Tibial artery (tissue), 4 donors: ENCODE results near the gene SYCE3.
A peak's percentile ranks its signal among the peaks of the same experiment; 100 is the strongest.

Experiments
- DNase-seq, 2 donors: peaks; one replicate each; pipeline ENCODE4 v3.0.0-alpha.2; 2019
- H3K27ac ChIP-seq, 2 donors: fragments of 200-600 bp; sonication (generic) in 1 of 2; 1 replicate in 1 of 2; 2 replicates in 1 of 2; pipeline ENCODE4 v1.5.1; 2018 to 2019; ENCODE audit warnings: mild to moderate bottlenecking in 1 of 2
- H3K27me3 ChIP-seq, 2 donors: fragments of 200-600 bp; sonication (generic) in 1 of 2; one replicate each; pipeline versions ENCODE4 v1.5.1 to v1.6.0; 2016 to 2019
- H3K36me3 ChIP-seq, 3 donors: fragments of 200-600 bp; sonication (generic) in 2 of 3; one replicate each; pipeline ENCODE4 v1.5.1; 2016 to 2019; ENCODE audit warnings: mild to moderate bottlenecking in 2 of 3
- H3K4me1 ChIP-seq, 4 donors: fragments of 200-600 bp; sonication (generic) in 2 of 4; 1 replicate in 3 of 4; 2 replicates in 1 of 4; pipeline ENCODE4 v1.5.1; 2016 to 2019
- H3K4me3 ChIP-seq, 2 donors: fragments of 200-600 bp; sonication (generic) in 1 of 2; 1 replicate in 1 of 2; 2 replicates in 1 of 2; pipeline ENCODE4 v1.5.1; 2018 to 2019; ENCODE audit warnings: mild to moderate bottlenecking in 2 of 2
- H3K9me3 ChIP-seq, 3 donors: fragments of 200-600 bp; sonication (generic) in 1 of 3; one replicate each; pipeline ENCODE4 v1.5.1; 2016 to 2019
- CTCF ChIP-seq, 2 experiments: fragments of 200-600 bp in 1 of 2; fragments of 450-650 bp in 1 of 2; IDR thresholded peaks; one replicate each; pipeline ENCODE4 v1.5.1; 2017 to 2019; ENCODE audit warnings: antibody characterized with exemption in 2 of 2, mild to moderate bottlenecking in 1 of 2, moderate library complexity in 1 of 2
- intact Hi-C: fragments of 100-400 bp; cut with DNase I; formaldehyde crosslinking; loops from one replicate; pipeline ENCODE4 v1.15.0; 2023; ENCODE audit warnings: low total_unique reads

The SYCE3 gene

GRCh38 chr22:50577697-50577986 is 14.9 kb upstream of the SYCE3 start:
- H3K4me3 ChIP-seq, result no peak overlapping the region
- H3K4me1 ChIP-seq, result peaks cover 0 to 27% (median 21%) of the 10 kb centered on the region in 4 donors
- intact Hi-C loops, result no loop called here
- H3K9me3 ChIP-seq, result no peaks in the 10 kb centered on the region
- H3K36me3 ChIP-seq, result peaks cover 0 to 20% (median 0%) of the 10 kb centered on the region in 3 donors
- H3K27ac ChIP-seq, result no peak overlapping the region
- DNase-seq, result no peak
- TF ChIP-seq CTCF (IDR thresholded peaks at IDR 0.05), result no peak
- peaks cover 0 to 33% of the 10 kb centered on the region in 2 donors for H3K27me3 ChIP-seq

- peak in 1 of 2 donors; percentile 32 for DNase-seq
- Histone ChIP-seq H3K4me3 (no peak overlapping the region), H3K4me1 (peaks cover 0 to 24% (median 21%) of the 10 kb centered on the region in 4 donors), H3K27ac (no peak overlapping the region), H3K9me3 (no peaks in the 10 kb centered on the region), H3K36me3 (peaks cover 0 to 26% (median 0%) of the 10 kb centered on the region in 3 donors), H3K27me3 (peaks cover 0 to 33% of the 10 kb centered on the region in 2 donors)
- intact Hi-C loops, result no loop called here
- TF ChIP-seq CTCF (IDR thresholded peaks at IDR 0.05), result no peak
These were observed 14.3 kb upstream of the SYCE3 start for GRCh38 chr22:50576806-50577696.

GRCh38 chr22:50576070-50576469 is 13.4 kb upstream of the SYCE3 start:
- DNase-seq, result peak in 1 of 2 donors; percentile 24
- no peak overlapping the region for H3K27ac ChIP-seq
- H3K27me3 ChIP-seq, result peaks cover 0 to 33% of the 10 kb centered on the region in 2 donors
- H3K4me1 ChIP-seq, result peaks cover 0 to 14% (median 11%) of the 10 kb centered on the region in 4 donors
- H3K4me3 ChIP-seq, result no peak overlapping the region
- peaks cover 0 to 35% (median 0%) of the 10 kb centered on the region in 3 donors for H3K36me3 ChIP-seq
- no peaks in the 10 kb centered on the region for H3K9me3 ChIP-seq
- TF ChIP-seq CTCF (IDR thresholded peaks at IDR 0.05), result no peak
- intact Hi-C loops, result no loop called here

- intact Hi-C loops, result no loop called here
- Histone ChIP-seq H3K27me3 (peaks cover 0 to 33% of the 10 kb centered on the region in 2 donors), H3K27ac (no peak overlapping the region), H3K9me3 (no peaks in the 10 kb centered on the region), H3K4me1 (peaks cover 0 to 13% (median 8%) of the 10 kb centered on the region in 4 donors), H3K36me3 (peaks cover 0 to 41% (median 0%) of the 10 kb centered on the region in 3 donors), H3K4me3 (no peak overlapping the region)
- DNase-seq, result peak in 1 of 2 donors; percentile 51
- no peak for TF ChIP-seq CTCF (IDR thresholded peaks at IDR 0.05)
These were observed 12.8 kb upstream of the SYCE3 start for GRCh38 chr22:50575426-50575941.

- Histone ChIP-seq H3K4me3 (no peak overlapping the region), H3K36me3 (peaks cover 0 to 48% (median 0%) of the 10 kb centered on the region in 3 donors), H3K9me3 (no peaks in the 10 kb centered on the region), H3K27ac (no peak overlapping the region), H3K27me3 (peaks cover 0 to 33% of the 10 kb centered on the region in 2 donors), H3K4me1 (peaks cover 0 to 13% (median 8%) of the 10 kb centered on the region in 4 donors)
- intact Hi-C loops, result no loop called here
- TF ChIP-seq CTCF (IDR thresholded peaks at IDR 0.05), result no peak
- no peak for DNase-seq
These were observed 11.7 kb upstream of the SYCE3 start for GRCh38 chr22:50574383-50574755.
